Astrocyte (in vitro differentiated cells and primary cell): Measurements from ENCODE around the gene QRFPR.

Experiments used
- CTCF ChIP-seq: IDR thresholded peaks from 2 replicates; pipeline ENCODE4 v1.5.1; 2011; ENCODE audit warnings: low read depth, mild to moderate bottlenecking, inconsistent platforms, low read length, moderate library complexity; ENCODE audit not compliant: insufficient read depth
- EZH2 ChIP-seq: IDR thresholded peaks from 2 replicates; pipeline ENCODE4 v1.6.1; 2012; ENCODE audit warnings: mild to moderate bottlenecking, low read length, inconsistent platforms; ENCODE audit not compliant: insufficient read depth

GRCh38 chr4:121306931-121307330 lies 73.9 kb downstream of the QRFPR start:
- TF ChIP-seq CTCF (no peak), EZH2 (no peak)
